GM18873 (cell line): Measurements from ENCODE around the gene VPS8.
"Not testable (repeated sequence)": the region's sequence is repeated elsewhere in the genome, so short reads cannot be mapped to it uniquely, and the experiment has no call there.

ENCODE experiments used
- ATAC-seq: cut with Tn5 transposase; IDR thresholded peaks from one replicate; pipeline ENCODE4 v1.9.1; 2021; ENCODE audit warnings: mild to moderate bottlenecking, moderate library complexity, moderate number of reproducible peaks; ENCODE audit not compliant: unreplicated experiment, low FRiP score

The VPS8 gene

DNA sequence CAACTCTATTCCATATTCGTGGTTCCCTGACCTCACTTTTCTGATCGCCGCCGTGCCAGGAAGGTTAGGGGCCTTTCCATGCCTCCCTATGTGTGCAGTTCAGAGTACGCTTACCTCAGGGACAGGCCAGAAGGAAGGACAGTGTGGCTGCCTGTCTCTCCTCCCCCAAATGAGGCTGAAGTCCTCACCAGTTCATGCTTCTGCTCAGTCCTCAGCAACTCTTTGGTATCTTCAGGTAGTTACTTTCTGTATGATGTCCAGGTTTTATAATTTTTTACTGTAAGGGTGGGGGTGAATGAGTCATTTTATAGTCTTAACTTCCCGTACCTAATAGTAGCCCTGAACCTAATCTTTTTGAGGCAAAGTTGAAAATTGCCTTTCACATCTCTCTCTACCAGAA is 98.7 kb downstream of the VPS8 start:
- no peak for ATAC-seq

DNA sequence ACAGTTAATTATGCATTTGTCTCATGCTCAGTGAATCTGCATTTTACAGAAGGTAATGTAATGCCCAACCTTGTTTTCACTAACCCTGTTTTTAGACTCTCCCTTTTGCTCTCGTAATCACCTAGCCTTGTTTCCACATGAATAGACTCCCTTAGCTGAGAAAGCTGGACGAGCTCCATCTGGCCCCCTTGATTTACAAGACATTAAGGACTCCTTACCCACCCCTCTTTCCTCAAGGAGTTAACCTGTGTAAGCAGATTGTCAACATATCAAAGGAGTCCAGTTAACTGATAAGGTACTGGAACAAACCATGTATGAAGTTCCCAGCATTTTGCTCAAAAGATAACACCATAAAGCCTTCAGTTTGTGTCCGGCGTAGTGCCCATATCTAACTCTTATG is 99.6 kb downstream of the VPS8 start:
- ATAC-seq, result no peak

DNA sequence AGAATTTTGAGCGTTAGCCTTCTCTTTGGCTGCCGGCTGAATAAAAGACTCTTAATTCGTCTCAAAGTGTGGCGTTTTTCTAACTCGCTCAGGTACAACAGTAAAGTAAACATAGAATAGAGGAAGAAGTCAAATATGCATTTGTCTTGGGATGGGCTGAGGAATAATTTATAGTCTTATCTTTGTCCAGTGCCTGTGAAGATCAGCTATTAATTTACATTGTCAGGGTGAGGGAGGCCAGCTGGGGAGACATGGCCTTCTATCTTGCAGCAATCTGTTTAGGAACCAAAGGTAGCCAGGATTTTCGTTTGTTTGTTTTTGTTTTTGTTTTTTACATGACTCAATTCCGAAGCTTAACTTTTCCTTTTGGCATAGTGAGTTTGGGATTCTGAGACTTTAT is 100.2 kb downstream of the VPS8 start:
- ATAC-seq, result no peak

DNA sequence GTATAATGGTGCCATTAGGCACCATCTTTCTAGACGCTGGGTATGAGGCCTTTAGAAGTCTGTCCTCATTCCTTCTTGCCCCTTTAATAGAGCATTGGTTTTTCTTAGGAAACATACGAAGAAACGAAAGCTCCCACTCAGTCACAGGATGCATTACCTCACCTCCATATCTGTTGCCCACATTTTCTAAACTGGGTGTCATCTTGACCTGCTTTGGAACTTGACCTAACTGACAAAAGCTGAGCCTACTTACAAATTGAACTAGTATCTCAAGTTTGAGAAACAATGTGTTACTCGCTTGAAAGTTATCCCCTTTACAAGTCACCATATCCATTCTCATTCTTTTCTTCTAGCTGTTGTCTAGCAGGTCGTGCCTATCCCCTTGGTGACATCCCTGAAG is 102.7 kb downstream of the VPS8 start:
- no peak for ATAC-seq

- no peak for ATAC-seq
These were observed 106.8 kb downstream of the VPS8 start for GRCh38 chr3:184918750-184919149.

DNA sequence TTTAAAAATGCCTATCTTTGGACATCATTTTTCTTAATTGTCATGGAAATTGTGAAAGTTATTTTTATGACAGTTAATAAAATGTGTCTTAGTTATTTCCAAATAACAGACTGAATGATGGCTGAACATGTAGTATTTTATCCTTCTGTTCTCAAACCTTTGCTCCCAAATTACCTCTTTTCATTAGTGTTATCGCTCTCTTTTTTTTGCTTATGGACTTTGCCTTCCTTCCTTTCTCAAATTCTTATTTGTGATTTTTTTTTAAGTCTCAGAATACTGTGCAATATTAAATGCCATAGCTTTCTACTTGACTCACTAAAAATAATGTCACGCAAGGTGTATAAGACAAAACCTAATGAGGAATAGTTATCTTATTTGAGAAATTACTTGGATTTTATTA is 107.7 kb downstream of the VPS8 start:
- ATAC-seq, result no peak

DNA sequence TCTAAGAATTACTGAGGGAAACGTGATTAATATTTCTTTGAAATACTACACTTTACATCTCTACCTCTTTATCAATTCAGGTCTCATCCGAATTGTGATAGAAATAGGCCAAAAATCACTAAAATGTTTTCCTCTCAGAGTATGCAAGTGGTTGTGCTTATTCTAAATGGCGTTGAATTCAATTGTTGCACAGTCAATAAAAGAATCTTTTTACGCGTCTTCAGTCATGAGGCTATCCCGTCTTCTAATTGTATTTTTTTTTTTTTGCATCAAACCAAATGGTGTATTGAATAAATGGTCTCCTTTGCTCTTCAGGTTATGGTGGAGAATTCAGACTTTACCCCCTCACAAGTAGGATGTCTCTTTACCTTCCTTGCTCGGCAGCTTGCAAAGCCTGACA is 112.6 kb downstream of the VPS8 start:
- no peak for ATAC-seq

- no peak for ATAC-seq
These were observed 115.9 kb downstream of the VPS8 start for GRCh38 chr3:184927796-184928315.

- ATAC-seq, result no peak
These were observed 120.8 kb downstream of the VPS8 start for GRCh38 chr3:184932777-184933176.

- ATAC-seq, result no peak
These were observed 125.6 kb downstream of the VPS8 start for GRCh38 chr3:184937611-184938010.

- ATAC-seq, result no peak
These were observed 129.4 kb downstream of the VPS8 start for GRCh38 chr3:184941408-184941807.

DNA sequence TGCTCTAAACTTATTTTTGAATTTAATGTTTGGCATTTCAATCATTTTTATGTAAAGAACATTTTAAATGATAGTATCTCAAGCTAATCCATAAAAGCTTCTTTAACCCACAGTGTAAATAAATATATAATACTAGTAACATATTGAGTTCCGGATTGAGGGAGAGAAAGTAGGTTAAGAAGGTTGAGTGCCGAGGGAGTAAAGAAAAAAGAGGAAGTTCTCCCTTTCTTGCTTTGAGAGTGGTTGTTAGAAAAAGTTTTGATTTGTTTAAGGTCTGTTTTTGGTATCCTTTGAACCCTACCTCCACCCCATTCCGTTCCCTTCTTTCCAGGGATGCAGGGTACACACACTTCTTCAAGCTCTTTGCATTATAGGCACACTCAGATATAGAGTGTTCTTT is 130.8 kb downstream of the VPS8 start:
- ATAC-seq, result no peak

- ATAC-seq, result no peak
These were observed 132.3 kb downstream of the VPS8 start for GRCh38 chr3:184944241-184944640.

GRCh38 chr3:184945886-184946625 is 134.1 kb downstream of the VPS8 start:
- ATAC-seq, result no peak

- ATAC-seq, result no peak
These were observed 135.0 kb downstream of the VPS8 start for GRCh38 chr3:184946917-184947316.

DNA sequence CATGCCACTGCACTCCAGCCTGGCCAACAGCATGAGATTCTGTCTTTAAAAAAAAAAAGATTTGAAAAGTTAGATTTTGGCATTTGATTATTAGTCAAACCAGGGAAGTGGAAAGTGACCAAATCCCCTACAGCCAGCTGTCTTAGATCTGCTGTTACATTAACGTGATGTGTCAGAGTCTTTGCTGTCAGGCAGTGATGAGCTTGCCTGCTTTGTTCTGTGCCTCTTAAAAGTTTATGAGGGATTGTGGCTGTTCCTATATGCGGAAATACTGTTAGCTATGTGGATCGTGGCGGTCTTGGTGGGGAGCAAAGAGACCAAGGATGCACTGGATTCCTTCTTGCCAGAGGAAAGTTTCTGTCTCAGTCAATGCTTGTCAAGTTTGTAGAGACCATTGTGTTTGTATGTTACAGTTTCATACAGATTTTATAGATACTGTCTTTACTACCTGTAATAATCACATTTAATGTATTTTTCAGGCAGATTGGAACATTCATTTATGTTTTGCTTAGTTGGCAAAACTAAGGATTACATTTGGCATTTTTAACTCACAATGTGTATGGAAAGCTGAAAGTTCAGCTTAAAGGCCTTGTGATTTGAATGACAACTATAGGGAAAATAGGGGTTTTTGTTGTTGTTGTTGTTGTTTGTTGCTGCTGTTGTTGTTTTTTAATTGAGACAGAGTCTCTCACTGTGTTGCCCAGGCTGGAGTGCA is 137.4 kb downstream of the VPS8 start:
- no peak for ATAC-seq

DNA sequence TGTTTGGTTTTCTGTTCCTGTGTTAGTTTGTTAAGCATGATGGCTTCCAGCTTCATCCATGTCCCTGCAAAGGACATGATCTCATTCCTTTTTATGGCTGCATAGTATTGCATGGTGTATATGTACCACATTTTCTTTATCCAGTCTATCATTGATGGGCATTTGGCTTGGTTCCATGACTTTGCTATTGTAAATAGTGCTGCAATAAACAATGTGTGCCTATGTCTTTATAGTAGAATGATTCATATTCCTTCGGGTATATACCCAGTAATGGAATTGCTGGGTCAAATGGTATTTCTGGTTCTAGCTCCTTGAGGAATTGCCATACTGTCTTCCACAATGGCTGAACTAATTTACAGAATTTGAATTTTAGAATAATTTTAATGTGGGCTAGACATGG is 138.8 kb downstream of the VPS8 start:
- ATAC-seq, result not testable (repeated sequence)

- ATAC-seq, result no peak
These were observed 140.7 kb downstream of the VPS8 start for GRCh38 chr3:184952671-184953070.

GRCh38 chr3:184953401-184953800 is 141.4 kb downstream of the VPS8 start:
- no peak for ATAC-seq

GRCh38 chr3:184954251-184954650 is 142.3 kb downstream of the VPS8 start:
- no peak for ATAC-seq

GRCh38 chr3:184954851-184955250 is 142.9 kb downstream of the VPS8 start:
- ATAC-seq, result not testable (repeated sequence)
